NCI-H2029 (cell line): Measurements from ENCODE around the gene ZNF25.
"Not testable (repeated sequence)": the region's sequence is repeated elsewhere in the genome, so short reads cannot be mapped to it uniquely, and the experiment has no call there.

ENCODE experiments used
- DNase-seq: peaks from one replicate; lab custom pipeline; 2025; lab: John Stamatoyannopoulos, UW

Gene ZNF25

DNA sequence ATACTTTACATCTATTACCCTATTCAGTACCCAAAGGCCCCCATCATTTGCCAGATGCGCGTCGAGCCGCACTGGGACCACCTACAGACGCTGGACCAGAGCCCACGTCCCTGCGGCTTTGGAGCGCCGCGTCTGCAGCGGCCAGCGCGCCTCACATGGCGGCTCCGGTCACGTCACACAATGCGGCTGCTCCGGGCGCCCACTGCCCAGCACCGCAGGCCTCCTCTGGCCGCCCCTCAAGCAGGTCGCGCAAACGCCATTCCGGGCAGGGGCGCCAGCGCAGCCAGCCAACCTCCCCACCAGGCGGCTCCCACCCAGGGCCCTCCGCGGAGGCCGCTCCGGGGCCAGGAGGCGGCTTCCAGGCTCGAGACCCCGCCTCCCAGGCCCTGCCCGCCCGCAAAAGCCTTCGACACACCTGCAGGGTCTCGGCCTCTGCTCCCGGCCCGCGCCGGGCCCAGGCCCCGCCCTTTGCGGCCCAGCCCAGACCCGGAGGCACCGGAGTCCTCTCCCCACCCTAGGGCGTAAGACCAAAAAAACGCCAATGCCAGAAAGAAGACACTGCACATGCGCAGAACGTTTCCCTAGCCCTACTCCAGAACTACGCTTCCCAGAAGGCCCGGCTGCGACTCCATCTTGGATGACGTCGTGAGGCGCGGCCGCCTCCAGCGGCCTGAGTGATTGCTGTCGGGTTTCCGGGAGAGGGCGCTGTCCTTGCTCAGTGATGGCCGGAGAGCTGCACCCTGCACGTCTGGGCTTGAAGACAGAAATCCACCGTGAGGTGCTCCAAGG lies at the start of gene ZNF25:
TSS of gene ZNF25 (minus strand) at position 557 of the 789 bp plus-strand sequence. CDS start 4,925 bp downstream, outside the sequence.
- peak; percentile 88 for DNase-seq

DNA sequence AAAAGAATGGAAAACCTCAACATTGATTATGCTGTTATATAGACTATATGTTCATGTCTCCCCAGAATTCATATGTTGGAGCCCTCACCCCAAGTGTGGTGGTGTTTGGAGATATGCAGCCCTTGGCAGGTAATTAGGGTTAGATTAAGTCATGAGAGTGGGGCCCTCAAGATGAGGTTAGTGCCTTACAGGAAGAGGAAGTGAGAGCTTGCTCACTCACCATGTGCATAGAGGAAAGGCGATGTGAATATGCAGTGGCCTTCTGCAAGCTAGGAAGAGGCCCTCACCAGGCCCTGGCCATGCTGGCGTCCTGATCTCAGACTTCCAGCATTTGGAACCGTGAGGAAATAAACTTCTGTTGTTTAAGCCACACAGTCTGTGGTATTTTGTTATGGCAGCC lies 48.8 kb upstream of the ZNF25 start:
- DNase-seq: no peak

DNA sequence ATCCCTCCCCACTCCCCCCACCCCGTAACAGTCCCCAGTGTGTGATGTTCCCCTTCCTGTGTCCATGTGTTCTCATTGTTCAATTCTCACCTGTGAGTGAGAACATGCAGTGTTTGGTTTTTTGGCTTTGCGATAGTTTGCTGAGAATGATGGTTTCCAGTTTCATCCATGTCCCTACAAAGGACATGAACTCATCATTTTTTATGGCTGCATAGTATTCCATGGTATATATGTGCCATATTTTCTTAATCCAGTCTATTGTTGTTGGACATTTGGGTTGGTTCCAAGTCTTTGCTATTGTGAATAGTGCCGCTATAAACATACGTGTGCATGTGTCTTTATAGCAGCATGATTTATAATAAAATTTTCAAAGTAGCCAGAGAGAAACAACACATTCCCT lies 42.7 kb upstream of the ZNF25 start:
- DNase-seq: not testable (repeated sequence)

DNA sequence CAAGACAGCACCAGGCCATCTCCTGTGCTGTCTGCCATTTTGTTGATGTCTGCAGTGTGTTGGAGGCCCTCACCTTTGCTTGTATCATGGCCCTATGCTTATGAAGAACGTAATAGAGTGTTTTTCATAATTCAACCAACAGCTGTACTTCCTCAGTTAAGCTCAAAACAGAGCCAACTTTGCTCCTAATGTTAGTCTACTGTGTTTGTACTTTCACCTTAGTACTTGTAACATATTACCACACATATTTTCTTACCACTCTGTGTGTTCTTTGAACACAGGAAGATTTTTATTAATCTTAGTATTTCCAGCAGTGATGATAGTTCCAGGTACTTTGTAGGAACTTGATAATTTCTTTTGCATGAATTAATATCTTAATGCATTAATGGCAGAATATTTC lies 39.9 kb upstream of the ZNF25 start:
- no peak for DNase-seq

DNA sequence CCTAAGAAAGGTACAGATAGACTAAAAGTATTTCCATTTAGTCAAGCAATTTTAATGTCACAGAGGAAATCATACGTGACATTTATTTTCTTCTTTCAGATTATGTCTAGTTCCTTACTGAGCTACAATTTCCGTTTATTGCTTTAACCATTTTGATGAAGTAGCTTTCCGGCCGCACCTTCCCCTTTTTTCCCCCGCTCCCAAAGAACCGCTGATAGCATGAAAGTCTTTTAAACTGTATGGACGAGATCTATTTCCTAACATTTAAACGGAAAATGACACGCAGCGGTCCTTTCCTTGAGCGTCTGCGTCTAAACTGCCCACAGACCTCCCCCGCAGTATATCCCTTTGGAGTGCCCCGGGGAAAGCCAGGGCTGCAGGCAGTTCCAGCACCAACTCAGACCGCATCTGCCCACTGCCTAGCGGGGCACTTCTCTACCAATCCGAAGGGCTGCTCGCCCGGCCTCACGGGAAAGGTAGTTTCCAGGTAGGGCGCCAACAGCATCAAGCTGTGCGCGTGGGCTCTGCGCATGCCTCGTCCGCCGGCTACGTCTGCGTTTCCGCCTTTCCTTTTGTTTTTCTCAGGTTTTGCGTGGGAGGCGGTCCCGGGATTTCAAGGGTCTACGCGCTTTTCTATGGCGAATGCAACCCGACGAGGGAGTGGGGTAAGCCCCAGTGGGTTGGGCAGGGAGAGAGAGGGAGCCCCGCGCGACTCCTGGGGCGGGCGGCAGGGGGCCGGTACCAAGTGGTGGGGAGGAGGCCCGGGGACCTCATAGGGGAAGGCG lies 33.9 kb upstream of the ZNF25 start, which contains the start of gene ZNF33A:
TSS of gene ZNF33A (plus strand) at position 557 of the 785 bp plus-strand sequence. CDS start 1,667 bp downstream, outside the sequence.
- DNase-seq: peak; percentile 80

DNA sequence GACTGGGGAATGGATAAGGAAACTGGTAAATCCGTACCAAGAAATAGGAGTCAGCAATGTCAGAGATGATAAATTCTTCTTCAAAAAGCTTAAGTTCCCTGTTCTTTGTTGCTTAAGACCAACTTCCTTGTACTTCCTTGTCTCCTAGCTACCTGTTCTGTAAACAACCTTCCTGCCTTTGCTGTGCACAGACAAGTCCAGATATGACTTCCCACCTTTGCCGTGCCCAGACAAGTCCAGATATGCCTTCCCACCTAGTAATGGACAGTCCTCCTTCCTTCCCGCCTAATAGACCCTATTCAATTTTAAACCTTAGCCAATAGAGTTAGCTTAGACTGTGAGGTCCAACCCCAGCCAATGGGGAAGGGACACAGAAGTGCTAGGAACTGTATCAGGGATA lies 31.5 kb upstream of the ZNF25 start:
- DNase-seq: no peak

DNA sequence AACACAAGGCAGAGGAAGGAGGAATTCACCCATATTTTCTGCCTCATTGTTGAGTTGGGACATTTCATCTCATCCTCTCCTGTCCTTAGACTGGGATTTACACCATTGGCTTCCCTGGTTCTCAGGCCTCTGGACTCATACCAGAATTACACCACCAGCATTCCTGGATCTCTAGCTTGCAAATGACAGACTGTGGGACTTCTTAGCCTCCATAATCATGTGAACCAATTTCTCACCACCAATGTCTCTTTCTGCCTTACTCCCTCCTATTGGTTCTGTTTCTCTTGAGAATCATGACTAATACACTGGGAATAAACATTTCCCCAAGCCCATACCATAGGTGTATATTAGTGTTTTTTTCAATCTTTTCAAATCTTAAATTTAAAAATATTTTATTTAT lies 31.1 kb upstream of the ZNF25 start:
- DNase-seq: no peak

DNA sequence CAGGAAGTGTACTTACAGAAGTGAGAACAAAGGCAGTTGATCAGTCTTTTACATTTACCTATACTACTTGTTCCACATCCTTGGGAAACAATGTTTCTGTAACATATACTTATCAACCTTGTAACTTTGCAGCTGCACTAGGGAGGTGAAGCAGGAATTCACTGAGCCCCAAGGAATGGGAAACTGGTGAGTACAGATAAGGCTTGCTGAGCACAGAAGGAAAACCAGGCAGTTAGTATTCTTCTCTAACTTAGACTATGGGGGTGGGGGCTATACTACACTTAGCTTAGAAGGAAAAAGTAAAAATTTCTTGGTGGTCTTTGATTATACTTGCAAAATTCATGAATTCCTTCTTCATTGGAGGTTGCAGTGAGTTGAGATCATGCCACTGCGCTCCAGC lies 27.1 kb upstream of the ZNF25 start:
- no peak for DNase-seq

DNA sequence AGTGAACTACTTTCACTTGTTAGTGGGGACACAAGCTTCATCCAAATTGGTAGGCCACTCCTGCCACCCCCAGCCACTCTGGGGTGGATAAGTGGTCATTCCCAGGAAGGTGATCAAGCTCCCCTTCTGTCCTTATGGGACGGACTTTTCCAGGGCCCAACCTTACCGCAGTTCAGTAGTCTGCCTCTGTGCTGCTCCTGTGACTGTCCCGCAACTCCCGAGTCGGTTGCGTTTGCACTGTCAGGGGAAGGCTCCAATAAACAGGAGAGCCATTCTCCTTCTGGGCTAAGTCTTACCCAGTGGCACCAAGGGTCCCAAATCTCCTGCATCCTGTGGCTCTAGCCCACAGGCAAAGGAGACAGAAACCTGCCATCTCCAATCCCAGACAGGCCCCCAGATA lies 26.6 kb upstream of the ZNF25 start:
- DNase-seq: no peak

DNA sequence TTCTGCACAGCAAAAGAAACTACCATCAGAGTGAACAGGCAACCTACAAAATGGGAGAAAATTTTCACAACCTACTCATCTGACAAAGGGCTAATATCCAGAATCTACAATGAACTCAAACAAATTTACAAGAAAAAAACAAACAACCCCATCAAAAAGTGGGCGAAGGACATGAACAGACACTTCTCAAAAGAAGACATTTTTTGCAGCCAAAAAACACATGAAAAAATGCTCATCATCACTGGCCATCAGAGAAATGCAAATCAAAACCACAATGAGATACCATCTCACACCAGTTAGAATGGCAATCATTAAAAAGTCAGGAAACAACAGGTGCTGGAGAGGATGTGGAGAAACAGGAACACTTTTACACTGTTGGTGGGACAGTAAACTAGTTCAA lies 24.0 kb upstream of the ZNF25 start:
- not testable (repeated sequence) for DNase-seq

DNA sequence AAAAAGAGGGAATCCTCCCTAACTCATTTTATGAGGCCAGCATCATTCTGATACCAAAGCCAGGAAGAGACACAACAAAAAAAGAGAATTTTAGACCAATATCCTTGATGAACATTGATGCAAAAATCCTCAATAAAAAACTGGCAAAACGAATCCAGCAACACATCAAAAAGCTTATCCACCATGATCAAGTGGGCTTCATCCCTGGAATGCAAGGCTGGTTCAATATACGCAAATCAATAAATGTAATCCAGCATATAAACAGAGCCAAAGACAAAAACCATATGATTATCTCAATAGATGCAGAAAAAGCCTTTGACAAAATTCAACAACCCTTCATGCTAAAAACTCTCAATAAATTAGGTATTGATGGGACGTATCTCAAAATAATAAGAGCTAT lies 22.5 kb upstream of the ZNF25 start:
- DNase-seq: not testable (repeated sequence)

DNA sequence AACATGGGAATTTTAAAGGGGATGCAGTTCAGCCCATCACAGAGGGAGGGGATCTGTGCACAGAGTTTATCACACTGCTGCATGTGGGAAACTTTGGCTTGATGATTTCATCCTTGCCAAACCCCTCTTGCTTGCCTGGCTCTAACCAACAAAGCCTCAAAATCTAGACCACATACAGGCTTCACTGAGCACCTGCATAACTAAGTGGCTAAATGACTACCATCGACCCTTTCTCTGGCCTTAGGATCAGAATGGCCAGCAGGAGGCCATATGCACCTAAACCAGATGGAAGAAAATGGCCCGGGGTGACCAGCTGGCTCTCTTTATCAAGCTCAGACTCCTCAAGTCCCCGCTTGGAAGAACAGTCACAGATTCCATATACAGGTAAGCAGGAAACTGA lies 15.6 kb upstream of the ZNF25 start:
- DNase-seq: no peak

DNA sequence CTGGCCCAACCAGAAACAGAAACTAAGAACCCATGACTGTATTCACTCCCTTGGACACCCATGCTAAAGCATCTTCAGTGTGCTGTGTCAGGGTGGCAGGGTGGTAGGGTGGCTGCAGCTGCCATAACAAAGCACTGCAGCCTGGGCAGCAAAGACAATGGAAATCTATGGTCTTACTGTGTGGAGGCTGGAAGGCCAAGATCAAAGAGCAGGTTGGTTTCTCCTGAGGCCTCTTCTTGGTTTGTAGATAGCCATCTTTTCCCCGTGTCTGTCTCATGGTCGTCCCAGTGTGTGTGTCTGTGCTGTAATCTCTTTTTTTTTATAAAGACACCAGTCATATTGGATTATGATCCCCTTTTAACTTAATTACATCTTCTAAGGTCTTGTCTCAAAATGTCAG lies 15.2 kb upstream of the ZNF25 start:
- no peak for DNase-seq

DNA sequence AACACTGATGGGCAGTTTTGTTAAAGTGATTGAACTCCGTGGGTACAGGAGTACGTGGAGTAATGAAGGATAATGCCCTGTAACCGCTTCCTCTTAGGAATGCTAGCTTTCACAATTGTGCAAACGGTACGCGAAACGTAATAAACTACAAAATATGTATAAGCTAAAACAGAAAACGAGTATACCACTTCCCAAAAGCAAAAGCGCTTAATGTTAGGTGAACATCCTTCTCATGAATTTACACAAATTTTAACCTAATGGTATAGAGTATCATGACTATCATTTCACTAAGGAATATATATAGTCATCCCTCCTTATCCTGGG lies 395 bp upstream of the ZNF25 start:
- no peak for DNase-seq

DNA sequence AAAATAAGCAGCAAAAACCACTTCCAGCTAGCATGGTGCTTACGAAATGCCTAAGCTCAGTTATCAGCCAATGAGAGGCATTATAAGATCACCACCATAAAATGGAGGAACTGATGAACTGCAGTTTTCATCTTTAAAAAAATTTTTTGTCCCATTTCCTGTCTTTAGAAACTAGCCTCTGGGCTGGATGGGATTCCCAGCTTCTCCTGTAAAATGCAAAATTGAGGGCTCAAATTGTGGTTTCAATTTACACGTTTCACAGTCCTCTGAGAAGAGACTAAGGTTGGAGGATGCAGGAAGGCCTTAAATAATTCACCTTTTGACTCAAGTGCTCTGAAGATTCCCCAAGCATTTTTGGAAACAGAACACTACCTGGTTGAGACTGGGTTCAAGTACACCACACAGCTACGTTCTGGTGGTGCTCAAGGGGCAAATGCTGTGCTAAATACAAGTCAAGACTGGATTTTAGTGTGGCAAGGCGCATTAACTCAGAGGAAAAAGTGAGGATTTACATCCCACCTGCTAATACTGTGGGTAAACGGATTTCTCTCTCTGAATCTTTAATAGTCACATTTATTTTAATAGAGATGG lies 951 bp downstream of the ZNF25 start:
- no peak for DNase-seq

DNA sequence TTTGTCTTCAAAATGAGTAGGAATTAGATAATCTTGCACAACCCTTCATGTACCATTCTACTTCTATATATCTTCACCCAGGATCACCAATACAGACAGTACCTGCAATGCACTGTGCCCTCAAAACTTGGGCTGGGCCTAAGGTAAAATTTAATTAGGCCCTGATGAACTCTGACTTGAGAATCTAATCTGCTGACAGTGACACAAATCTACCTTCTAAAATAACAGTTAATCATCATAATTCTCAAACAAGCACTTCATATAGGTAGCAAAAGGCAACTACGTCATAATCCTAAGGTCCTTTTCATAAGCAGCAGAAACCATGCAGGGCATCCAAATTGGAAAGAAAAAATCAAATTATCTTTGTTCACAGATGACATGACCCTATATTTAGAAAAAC lies 4.1 kb downstream of the ZNF25 start:
- DNase-seq: no peak

DNA sequence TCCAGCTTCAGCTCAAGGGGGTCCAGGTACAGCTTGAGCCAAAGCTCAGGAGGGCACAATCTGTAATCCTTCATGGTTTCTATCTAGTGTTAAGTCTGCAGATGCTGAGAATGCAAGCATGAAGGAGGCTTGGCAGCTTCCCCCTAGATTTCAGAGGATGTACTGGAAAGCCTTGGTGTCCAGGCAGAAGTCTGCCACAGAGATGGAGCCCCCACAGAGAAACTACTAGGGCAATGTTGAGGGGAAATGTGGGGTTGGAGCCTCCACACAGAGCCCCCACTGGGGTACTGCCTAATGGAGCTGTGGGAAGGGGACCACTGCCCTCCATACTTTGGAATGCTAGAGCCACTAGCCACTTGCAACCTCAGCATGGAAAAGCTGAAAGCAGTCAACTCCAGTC lies 11.4 kb downstream of the ZNF25 start:
- no peak for DNase-seq

DNA sequence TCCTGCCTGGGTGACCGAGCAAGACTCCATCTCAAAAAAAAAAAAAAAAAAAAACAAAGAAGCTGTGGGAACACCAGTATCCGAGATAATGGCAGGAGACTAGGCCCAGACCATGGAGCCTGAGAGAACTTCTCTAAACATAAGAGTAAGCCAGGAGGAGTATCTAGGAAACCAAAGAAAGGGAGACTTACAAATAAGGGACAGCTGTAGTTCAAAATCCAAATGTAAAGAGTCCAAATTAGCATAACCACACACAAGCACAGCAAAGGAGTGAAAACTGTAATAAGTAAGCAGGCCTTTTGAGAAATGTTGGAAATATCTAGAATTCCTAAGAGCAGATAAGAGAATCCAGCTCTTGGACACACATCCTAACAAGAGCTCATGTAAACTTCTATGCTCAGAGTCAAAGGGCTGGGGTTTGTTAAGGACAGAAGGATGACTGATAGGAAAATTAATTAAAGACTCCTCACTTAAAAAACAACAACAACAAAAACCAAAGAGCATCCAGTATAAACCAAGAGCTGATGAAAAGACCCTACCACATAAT lies 15.8 kb downstream of the ZNF25 start:
- DNase-seq: no peak

DNA sequence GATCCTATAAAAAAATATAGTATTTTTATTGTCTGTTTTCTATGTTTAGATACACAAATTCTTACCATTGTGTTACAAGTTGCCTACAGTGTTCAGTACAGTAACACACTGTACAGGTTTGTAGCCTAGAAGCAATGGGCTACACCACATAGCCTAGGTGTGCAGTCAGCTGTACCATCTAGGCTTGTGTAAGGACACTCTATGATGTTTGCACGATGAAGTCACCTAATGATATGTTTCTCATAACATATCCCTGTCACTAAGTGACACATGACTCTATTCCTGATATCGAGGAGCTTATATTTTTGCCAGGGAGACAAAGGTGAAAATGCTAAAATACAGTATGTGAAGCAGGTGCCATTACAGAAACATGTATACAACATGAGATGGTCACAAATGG lies 18.6 kb downstream of the ZNF25 start:
- no peak for DNase-seq

DNA sequence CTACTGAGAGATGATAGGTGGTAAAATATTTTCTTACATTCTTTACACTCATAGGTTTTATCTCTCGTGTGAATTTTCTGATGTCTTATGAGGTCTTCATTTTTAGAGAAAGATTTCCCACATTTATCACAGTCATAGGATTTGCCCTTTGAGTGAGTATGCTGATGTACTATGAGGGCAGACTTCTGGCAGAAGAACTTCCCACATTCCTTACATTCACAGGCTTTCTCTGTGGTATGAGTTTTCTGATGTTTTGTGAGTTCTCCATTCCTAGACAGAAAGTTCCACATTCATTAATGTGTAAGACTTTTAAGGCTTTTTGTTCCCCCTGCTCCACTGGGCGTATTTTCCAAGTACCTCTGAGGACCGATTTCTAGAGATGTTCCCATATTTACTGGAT lies 23.5 kb downstream of the ZNF25 start:
- DNase-seq: no peak

DNA sequence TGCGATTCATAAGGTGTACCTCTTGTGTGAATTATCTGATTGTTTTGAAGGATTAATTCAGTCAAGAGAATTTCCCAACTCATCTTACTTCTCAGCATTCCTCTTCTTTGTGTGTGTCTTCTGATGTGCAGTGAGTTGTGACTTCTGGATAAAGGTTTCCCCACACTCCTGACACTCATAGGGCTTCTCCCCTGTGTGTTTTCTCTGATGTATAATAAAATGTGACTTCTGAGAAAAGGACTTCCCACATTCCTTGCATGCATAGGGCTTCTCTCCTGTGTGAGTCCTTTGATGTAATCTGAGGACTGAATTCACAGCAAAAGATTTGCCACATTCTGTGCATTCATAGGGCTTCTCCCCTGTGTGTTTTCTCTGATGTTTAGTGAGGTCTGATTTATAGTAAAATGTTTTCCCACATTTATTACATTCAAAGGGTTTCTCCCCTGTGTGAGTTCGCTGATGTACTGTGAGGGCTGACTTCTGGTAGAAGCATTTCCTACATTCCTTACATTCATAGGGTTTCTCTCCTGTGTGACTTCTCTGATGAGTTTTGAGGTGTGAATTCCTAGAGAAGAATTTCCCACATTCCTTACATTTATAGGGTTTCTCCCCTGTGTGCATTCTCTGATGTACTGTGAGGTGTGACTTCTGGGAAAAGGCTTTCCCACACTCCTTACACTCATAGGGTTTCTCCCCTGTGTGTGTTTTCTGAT lies 24.2 kb downstream of the ZNF25 start:
- DNase-seq: no peak

DNA sequence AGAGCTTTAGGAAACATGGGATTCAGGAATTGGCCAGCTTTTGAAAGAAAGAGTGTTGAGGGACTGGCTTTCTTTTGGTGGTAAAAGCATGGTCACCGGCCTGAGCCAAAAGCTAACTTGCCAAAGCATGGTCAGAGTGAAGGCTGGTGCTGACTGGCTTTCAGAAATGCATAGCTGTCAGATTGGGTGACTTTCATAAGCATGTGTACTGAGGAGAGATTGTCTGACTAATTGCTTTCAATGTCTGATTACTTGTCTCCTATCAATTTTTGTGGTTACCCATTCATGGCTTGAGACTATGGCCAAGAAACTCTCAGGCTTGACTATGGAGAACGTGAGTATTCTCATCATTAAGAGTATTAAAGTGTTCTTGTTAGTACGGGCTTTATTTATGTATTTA lies 28.2 kb downstream of the ZNF25 start:
- DNase-seq: no peak
